ENCODE data around the gene ZBTB20. TPM values are rescaled to one million over a fixed set of nuclear protein-coding genes. Genes with fewer than 3 reads are reported as not detected.

ZBTB20 gene
- polyA plus RNA-seq, 4 donors: 0.27 to 2.2 (median 1.3) TPM

DNA sequence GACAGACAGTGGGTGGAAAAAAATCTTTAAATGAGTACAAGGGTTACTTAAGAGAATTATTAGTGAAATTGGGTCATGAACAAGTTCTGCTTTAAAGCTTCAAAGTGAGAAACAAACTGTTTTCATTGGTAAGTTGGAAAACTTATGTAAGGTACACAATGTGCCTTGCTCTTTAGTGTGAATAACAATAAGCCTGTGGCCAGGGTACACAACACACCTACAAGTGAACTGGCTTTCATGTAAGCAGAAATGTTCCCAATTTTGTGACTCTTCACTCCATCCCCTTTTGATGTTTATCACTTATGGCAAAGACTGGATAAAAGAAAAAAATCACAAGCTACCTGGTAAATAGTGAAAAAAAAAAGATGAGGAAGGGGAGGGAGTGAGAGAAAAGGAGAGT lies 253.7 kb downstream of the ZBTB20 start:
- H3K9me3 ChIP-seq (ENCODE audit: control insufficient read depth in 2 of 2, insufficient read depth in 1 of 2, low read depth in 1 of 2, low read length in 1 of 2): no peaks in the 10 kb centered on the region
- no peaks in the 10 kb centered on the region for H3K27me3 ChIP-seq (ENCODE audit: control insufficient read depth in 3 of 3, insufficient read depth in 3 of 3, low read length in 3 of 3)
- H3K4me1 ChIP-seq (ENCODE audit: control insufficient read depth in 3 of 3, insufficient read depth in 2 of 3, low read depth in 1 of 3, low read length in 2 of 3): no peaks in the 10 kb centered on the region
- FAIRE-seq (no peak), DNase-seq (no peak)
- H3K36me3 ChIP-seq (ENCODE audit: control insufficient read depth in 3 of 3, insufficient read depth in 2 of 3, low read depth in 1 of 3, low read length in 3 of 3): no peaks in the 10 kb centered on the region
- no peak overlapping the region for H3K27ac ChIP-seq (ENCODE audit: low read depth in 1 of 3, low read length in 2 of 3)
- H3K4me3 ChIP-seq (ENCODE audit: low read depth in 1 of 3, low read length in 3 of 3): no peak overlapping the region

DNA sequence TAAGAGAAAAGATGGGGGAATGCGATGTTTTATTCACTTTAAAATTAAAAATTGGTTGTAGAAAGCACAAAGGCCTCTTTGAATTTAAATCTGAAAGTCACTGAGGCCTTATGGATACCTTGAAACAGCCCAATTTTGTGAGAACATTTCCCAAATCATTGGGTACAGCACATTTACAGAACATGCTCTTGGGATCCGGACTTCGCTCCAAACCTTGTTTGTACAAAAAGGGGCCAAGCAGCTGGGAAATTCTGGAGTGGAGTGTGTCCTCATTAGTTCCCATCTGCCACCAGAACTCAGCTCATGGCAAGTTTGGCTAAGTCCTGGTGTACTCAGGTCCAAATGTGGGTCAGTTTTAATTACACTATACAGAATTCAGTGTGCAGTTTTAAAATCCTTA lies 254.2 kb downstream of the ZBTB20 start:
- Histone ChIP-seq H3K4me3 (ENCODE audit: low read depth in 1 of 3, low read length in 3 of 3) (no peak overlapping the region), H3K36me3 (ENCODE audit: control insufficient read depth in 3 of 3, insufficient read depth in 2 of 3, low read depth in 1 of 3, low read length in 3 of 3) (no peaks in the 10 kb centered on the region), H3K27me3 (ENCODE audit: control insufficient read depth in 3 of 3, insufficient read depth in 3 of 3, low read length in 3 of 3) (no peaks in the 10 kb centered on the region), H3K4me1 (ENCODE audit: control insufficient read depth in 3 of 3, insufficient read depth in 2 of 3, low read depth in 1 of 3, low read length in 2 of 3) (no peaks in the 10 kb centered on the region), H3K9me3 (ENCODE audit: control insufficient read depth in 2 of 2, insufficient read depth in 1 of 2, low read depth in 1 of 2, low read length in 1 of 2) (no peaks in the 10 kb centered on the region), H3K27ac (ENCODE audit: low read depth in 1 of 3, low read length in 2 of 3) (no peak overlapping the region)
- WGBS, 3 donors: 70 to 78% (median 77%) methylated on average over 3 of the region's 3 CpGs
- DNase-seq: no peak
- no peak for FAIRE-seq

DNA sequence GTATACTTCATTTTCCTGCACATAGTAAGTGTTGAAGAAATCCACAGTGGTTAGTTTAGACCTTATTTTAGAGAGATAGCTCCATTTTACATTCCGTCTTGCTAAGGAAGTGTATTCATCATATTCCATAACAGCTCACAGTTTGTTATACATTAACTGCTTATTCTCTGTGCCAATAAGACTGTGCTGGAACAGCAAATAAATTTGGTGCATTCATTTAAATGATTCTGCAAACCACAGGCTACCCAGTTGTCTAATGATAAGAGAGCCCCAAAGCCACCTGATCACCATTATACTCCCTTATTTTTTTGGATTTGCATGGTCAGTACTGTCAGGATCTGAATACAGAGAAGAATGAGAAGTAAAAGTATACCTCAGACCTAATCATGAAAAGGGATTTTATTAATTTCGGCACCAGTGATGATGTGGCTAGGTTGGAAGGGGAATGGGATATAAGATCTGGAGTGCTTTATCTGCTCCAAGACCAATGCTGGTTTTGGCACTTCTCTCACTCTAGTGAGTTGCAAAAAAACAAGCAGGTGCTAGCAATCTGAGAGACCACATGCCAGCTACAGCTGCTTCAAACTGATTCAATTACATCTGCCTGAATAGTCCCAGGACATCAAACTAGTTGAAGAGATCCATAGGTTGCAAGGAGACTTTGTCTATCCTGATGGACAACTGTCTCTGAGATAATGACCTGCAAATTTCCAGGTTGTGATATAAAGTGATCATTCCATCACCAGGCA lies 254.8 kb downstream of the ZBTB20 start:
- Histone ChIP-seq H3K27me3 (ENCODE audit: control insufficient read depth in 3 of 3, insufficient read depth in 3 of 3, low read length in 3 of 3) (no peaks in the 10 kb centered on the region), H3K4me3 (ENCODE audit: low read depth in 1 of 3, low read length in 3 of 3) (no peak overlapping the region), H3K36me3 (ENCODE audit: control insufficient read depth in 3 of 3, insufficient read depth in 2 of 3, low read depth in 1 of 3, low read length in 3 of 3) (no peaks in the 10 kb centered on the region), H3K9me3 (ENCODE audit: control insufficient read depth in 2 of 2, insufficient read depth in 1 of 2, low read depth in 1 of 2, low read length in 1 of 2) (no peaks in the 10 kb centered on the region), H3K27ac (ENCODE audit: low read depth in 1 of 3, low read length in 2 of 3) (no peak overlapping the region), H3K4me1 (ENCODE audit: control insufficient read depth in 3 of 3, insufficient read depth in 2 of 3, low read depth in 1 of 3, low read length in 2 of 3) (no peaks in the 10 kb centered on the region)
- DNase-seq (no peak), FAIRE-seq (no peak)
- WGBS, 3 donors: 85 to 96% (median 91%) methylated on average over 2 of the region's 2 CpGs

DNA sequence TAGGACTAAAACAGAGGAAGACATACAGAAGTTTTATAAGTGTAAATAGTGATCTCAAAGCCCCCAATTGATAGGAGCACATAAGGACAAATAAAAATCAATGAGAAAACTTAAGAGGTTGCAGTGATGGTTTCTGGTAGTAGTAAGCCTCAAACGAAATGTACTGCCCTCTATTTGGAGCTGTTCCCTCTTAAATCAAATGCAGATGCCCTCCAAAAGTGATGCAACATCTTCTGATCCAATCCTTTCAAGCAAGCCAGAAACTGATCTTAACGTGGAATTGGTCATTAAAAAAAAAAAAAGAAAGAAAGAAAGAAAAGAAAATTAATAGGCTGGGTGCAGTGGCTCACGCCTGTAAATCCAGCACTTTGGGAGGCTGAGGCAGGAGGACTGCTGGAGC lies 259.3 kb downstream of the ZBTB20 start:
- H3K4me1 ChIP-seq (ENCODE audit: control insufficient read depth in 3 of 3, insufficient read depth in 2 of 3, low read depth in 1 of 3, low read length in 2 of 3): no peaks in the 10 kb centered on the region
- no peak overlapping the region for H3K27ac ChIP-seq (ENCODE audit: low read depth in 1 of 3, low read length in 2 of 3)
- no peaks in the 10 kb centered on the region for H3K36me3 ChIP-seq (ENCODE audit: control insufficient read depth in 3 of 3, insufficient read depth in 2 of 3, low read depth in 1 of 3, low read length in 3 of 3)
- H3K9me3 ChIP-seq (ENCODE audit: control insufficient read depth in 2 of 2, insufficient read depth in 1 of 2, low read depth in 1 of 2, low read length in 1 of 2): no peaks in the 10 kb centered on the region
- no peaks in the 10 kb centered on the region for H3K27me3 ChIP-seq (ENCODE audit: control insufficient read depth in 3 of 3, insufficient read depth in 3 of 3, low read length in 3 of 3)
- WGBS, 3 donors: 82 to 87% (median 87%) methylated on average over 3 of the region's 3 CpGs
- no peak for FAIRE-seq
- H3K4me3 ChIP-seq (ENCODE audit: low read depth in 1 of 3, low read length in 3 of 3): no peak overlapping the region
- DNase-seq: no peak

DNA sequence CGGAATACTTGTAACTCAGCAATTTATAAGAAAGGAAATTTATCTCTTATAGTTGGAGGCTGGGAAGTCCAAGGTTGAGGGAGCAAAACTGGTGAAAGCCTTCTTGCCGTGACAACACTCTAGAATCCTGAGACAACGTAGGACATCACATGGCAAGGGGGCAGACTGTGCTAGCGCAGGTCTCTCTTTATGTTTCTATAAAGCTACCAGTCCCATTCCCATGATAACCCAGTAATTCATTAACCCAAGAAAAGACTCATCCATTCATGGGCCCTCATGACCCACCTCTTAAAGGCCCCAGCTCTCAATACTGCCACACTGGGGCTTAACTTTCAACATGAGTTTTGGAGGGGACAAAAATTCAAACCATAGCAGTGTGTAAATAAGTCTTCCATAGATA lies 260.2 kb downstream of the ZBTB20 start:
- no peaks in the 10 kb centered on the region for H3K9me3 ChIP-seq (ENCODE audit: control insufficient read depth in 2 of 2, insufficient read depth in 1 of 2, low read depth in 1 of 2, low read length in 1 of 2)
- H3K4me3 ChIP-seq (ENCODE audit: low read depth in 1 of 3, low read length in 3 of 3): no peak overlapping the region
- no peaks in the 10 kb centered on the region for H3K27me3 ChIP-seq (ENCODE audit: control insufficient read depth in 3 of 3, insufficient read depth in 3 of 3, low read length in 3 of 3)
- H3K27ac ChIP-seq (ENCODE audit: low read depth in 1 of 3, low read length in 2 of 3): no peak overlapping the region
- H3K4me1 ChIP-seq (ENCODE audit: control insufficient read depth in 3 of 3, insufficient read depth in 2 of 3, low read depth in 1 of 3, low read length in 2 of 3): no peaks in the 10 kb centered on the region
- FAIRE-seq (no peak), DNase-seq (peak in 1 of 2 donors; percentile 63)
- H3K36me3 ChIP-seq (ENCODE audit: control insufficient read depth in 3 of 3, insufficient read depth in 2 of 3, low read depth in 1 of 3, low read length in 3 of 3): no peaks in the 10 kb centered on the region
- 95 to 100% (median 97%) methylated on average over 4 of the region's 4 CpGs for WGBS, 3 donors

DNA sequence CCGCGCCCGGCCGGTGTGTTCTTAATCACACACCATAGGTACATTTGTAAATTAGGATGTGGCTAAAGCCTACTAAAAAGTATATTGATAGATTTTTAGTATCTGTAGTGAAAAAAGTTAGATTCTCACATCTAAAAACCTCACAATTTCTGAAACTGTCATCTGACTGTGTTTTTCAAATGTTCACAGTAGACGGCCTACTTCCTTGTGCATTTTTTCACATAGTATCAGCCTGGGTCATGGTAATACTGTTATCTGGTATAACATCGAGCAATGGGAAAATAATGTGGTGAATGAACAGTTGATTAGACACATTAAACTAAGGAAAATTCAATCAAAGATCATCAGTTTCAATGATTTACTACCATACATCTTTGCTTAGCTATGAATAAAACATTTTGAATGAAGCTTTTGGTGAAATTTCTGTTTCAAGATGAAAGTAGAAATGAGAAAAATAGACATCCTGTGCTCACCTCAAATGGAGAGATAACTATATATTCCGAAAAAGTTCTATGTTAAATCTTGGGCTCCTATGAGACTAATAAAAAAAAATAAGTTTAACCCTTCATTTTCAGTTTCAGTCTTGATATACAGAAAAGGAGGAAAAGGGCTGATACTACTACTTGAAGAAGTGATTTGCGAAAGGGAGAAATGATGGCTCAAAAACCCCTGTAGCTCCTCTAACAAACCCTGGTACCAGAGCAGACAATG lies 262.7 kb downstream of the ZBTB20 start:
- FAIRE-seq: no peak
- Histone ChIP-seq H3K4me3 (ENCODE audit: low read depth in 1 of 3, low read length in 3 of 3) (no peak overlapping the region), H3K27ac (ENCODE audit: low read depth in 1 of 3, low read length in 2 of 3) (no peak overlapping the region), H3K9me3 (ENCODE audit: control insufficient read depth in 2 of 2, insufficient read depth in 1 of 2, low read depth in 1 of 2, low read length in 1 of 2) (no peaks in the 10 kb centered on the region), H3K4me1 (ENCODE audit: control insufficient read depth in 3 of 3, insufficient read depth in 2 of 3, low read depth in 1 of 3, low read length in 2 of 3) (no peaks in the 10 kb centered on the region), H3K36me3 (ENCODE audit: control insufficient read depth in 3 of 3, insufficient read depth in 2 of 3, low read depth in 1 of 3, low read length in 3 of 3) (no peaks in the 10 kb centered on the region), H3K27me3 (ENCODE audit: control insufficient read depth in 3 of 3, insufficient read depth in 3 of 3, low read length in 3 of 3) (no peaks in the 10 kb centered on the region)
- no peak for DNase-seq
- WGBS, 3 donors: 90 to 94% (median 93%) methylated on average over 8 of the region's 8 CpGs

DNA sequence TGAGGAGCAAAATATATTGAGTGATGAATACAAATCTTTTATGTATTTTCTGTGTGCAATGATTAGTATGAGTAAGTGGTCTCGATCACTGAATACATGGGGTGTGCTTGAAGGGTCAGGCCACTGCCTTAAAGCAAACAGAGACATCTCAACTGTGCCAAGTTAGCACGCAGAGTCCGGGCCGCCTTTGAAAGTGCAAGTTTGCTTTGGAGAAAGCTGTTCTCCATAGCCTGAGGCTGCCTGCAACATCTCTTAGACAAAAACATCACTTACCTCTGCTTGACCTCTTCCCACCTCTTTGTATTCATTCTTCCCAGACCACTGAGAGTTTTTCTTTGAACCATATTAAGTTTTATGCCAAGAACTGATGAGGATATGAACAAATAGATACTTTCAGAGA lies 267.0 kb downstream of the ZBTB20 start:
- H3K36me3 ChIP-seq (ENCODE audit: control insufficient read depth in 3 of 3, insufficient read depth in 2 of 3, low read depth in 1 of 3, low read length in 3 of 3): no peaks in the 10 kb centered on the region
- 52 to 64% (median 59%) methylated on average over 4 of the region's 4 CpGs for WGBS, 3 donors
- no peaks in the 10 kb centered on the region for H3K9me3 ChIP-seq (ENCODE audit: control insufficient read depth in 2 of 2, insufficient read depth in 1 of 2, low read depth in 1 of 2, low read length in 1 of 2)
- no peaks in the 10 kb centered on the region for H3K27me3 ChIP-seq (ENCODE audit: control insufficient read depth in 3 of 3, insufficient read depth in 3 of 3, low read length in 3 of 3)
- FAIRE-seq (no peak), DNase-seq (no peak)
- H3K4me1 ChIP-seq (ENCODE audit: control insufficient read depth in 3 of 3, insufficient read depth in 2 of 3, low read depth in 1 of 3, low read length in 2 of 3): no peaks in the 10 kb centered on the region
- H3K27ac ChIP-seq (ENCODE audit: low read depth in 1 of 3, low read length in 2 of 3): no peak overlapping the region
- H3K4me3 ChIP-seq (ENCODE audit: low read depth in 1 of 3, low read length in 3 of 3): no peak overlapping the region

DNA sequence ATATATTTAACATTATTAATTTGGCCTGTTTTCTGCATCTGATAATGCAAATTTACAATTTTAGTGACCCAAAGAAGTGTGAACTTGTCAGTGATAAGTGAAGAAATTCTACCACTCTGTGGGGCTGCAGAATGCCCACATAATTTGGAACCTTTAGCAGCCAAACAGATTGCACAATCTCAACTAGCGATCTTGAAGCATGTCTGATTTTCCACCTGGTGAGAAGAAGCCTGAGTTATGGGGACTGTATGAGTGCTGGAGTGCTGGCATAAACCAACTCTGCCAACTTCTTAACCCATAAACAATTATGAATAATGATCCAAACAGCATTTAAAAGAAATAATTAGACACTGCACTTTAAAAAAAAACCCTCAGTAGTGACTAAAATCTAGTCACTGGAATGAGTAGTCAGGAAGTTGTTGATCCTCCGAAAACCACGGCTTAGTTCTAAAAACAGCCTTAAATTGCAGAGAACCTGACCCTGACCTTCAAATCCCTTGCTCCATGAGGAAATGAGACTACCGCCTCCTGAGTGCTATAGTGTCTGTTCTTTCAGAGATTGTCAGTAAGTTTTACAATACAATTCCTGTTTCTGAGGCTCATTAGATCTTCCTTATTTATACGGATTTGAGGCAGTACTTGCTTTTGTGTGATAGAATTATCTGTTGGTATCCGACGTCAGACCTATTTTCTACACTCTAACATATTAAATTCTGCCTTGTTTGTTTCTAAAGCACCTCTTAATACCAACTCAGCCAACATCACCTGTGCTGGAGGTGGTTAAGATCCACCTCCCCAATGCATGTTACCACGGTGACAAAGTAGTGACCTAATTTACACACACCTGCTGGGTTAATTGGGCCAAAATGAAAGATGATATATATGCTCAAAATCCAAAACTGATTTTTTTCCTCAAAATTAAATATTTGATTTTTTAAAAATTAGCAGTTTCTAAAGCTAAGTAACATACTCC lies 267.7 kb downstream of the ZBTB20 start:
- 52 to 77% (median 59%) methylated on average over 8 of the region's 8 CpGs for WGBS, 3 donors
- FAIRE-seq (no peak), DNase-seq (no peak)
- Histone ChIP-seq H3K9me3 (ENCODE audit: control insufficient read depth in 2 of 2, insufficient read depth in 1 of 2, low read depth in 1 of 2, low read length in 1 of 2) (no peaks in the 10 kb centered on the region), H3K27ac (ENCODE audit: low read depth in 1 of 3, low read length in 2 of 3) (peak overlapping the region in 1 of 3 donors; percentile 22), H3K4me1 (ENCODE audit: control insufficient read depth in 3 of 3, insufficient read depth in 2 of 3, low read depth in 1 of 3, low read length in 2 of 3) (peaks cover 0 to 4% (median 1%) of the 10 kb centered on the region in 3 donors), H3K36me3 (ENCODE audit: control insufficient read depth in 3 of 3, insufficient read depth in 2 of 3, low read depth in 1 of 3, low read length in 3 of 3) (no peaks in the 10 kb centered on the region), H3K27me3 (ENCODE audit: control insufficient read depth in 3 of 3, insufficient read depth in 3 of 3, low read length in 3 of 3) (no peaks in the 10 kb centered on the region), H3K4me3 (ENCODE audit: low read depth in 1 of 3, low read length in 3 of 3) (no peak overlapping the region)
